Hypothalamus (tissue), 51 donors: ENCODE measurements around the gene IGFBP1.
"Not testable (repeated sequence)": the region's sequence is repeated elsewhere in the genome, so short reads cannot be mapped to it uniquely, and the experiment has no call there.

Experiments used
- DNase-seq, 51 donors: peaks; one replicate each; lab custom pipeline; 2025; lab: John Stamatoyannopoulos, UW

The IGFBP1 gene

DNA sequence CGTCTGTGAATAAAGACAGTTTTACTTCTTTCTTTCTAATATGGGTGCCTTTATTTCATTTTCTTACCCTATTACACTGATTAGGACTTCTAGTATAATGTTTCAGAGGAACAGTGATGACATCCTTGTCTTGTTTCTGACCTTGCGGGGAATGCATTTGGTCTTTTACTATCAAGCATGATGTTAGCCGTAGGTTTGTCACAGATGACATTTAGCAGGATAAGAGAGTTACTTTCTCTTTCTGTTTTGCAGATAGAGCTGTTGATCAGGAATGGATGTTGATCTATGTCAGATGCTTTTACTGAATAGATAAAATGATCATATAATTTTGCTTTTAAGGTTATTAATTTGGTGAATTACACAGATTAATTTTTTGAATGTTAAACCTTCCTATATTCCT lies 39.4 kb downstream of the IGFBP1 start:
- no peak for DNase-seq

DNA sequence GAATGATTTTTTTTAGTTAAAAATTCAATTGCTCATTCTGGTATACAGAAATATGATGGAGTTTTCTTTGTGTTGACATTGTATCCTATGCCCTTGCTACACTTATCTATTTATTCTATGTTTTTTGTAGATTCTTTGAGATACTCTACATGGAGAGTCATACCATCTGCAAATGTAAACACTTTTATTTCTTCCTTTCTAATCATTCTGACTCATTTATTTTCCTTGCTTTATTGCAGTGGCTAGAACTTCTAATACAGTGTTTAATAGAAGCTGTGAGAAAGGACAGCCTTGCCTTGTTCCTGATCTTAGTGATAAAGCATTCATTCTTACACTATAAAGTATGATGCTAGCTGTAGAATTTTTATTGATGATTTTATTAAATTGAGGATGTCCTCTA lies 42.7 kb downstream of the IGFBP1 start:
- DNase-seq, result no peak

GRCh38 chr7:45937301-45937700 lies 49.0 kb downstream of the IGFBP1 start:
- DNase-seq, result no peak

- DNase-seq, result no peak
These were observed 49.6 kb downstream of the IGFBP1 start for GRCh38 chr7:45937862-45938261.

DNA sequence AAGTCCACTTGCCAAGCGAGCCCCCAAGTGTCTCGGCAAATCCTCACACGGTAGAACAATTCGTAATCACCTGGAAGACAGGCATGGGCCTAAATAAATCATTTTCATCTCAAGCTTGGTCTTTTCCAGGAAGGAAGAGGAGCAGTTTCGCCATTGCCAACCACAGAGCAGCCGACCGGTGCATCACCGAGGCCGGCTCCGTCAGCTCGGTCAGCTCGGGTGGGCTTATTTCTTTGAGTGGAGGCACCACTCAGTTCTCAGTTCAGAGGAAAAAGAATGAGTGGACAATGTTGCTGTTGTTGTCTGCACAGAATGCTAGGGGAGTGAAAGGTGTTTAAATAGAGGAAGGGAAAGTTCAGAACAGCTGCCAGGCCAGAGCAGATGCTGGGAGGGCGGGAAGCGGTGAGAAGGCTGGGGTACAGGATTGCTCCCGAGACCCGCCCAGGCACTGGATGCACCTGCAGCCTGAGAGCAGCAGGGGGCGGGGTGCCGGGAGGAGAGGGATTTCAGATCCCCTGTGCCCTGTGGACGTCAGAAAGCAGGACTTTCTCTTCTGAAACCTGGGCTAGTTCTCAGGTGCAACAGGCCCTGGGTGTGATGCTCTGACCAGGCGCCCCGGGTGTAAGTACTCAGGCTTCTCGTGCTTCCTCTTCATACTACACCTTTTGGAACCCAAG lies 50.5 kb downstream of the IGFBP1 start:
- no peak for DNase-seq

DNA sequence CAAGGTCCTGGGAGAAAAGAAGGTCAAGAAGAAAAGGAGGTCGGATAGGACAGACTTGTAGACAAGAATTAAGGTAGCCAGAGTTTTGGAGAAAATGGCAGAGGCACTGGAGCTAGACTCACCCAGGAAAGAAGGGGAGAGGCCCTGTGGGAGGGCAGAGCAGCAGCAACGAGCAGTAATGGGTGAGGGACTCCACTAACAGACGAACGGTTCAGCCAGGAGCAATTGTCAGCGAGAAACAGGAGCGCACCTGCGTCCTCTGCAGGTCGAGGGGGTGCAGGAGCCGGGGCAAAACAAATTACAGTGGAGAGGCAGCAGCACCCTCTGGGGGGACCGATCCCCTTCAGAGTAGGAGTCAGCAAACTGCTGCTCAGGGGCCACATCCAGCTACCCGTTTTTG lies 51.3 kb downstream of the IGFBP1 start:
- no peak for DNase-seq

DNA sequence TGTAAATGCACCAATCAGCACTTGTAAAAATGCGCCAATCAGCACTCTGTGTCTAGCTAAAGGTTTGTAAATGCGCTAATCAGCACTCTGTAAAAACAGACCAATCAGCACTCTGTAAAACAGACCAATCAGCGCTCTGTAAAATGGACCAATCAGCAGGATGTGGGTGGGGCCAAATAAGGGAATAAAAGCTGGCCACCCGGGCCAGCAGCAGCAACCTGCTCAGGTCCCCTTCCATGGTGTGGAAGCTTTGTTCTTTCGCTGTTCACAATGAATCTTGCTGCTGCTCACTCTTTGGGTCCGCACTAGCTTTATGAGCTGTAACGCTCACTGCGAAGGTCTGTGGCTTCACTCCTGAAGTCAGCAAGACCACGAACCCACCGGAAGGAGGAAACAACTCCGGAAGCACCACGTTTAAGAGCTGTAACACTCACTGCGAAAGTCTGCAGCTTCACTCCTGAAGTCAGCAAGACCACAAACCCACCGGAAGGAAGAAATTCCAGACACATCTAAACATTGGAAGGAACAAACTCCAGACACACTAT lies 52.0 kb downstream of the IGFBP1 start:
- DNase-seq, result not testable (repeated sequence)

DNA sequence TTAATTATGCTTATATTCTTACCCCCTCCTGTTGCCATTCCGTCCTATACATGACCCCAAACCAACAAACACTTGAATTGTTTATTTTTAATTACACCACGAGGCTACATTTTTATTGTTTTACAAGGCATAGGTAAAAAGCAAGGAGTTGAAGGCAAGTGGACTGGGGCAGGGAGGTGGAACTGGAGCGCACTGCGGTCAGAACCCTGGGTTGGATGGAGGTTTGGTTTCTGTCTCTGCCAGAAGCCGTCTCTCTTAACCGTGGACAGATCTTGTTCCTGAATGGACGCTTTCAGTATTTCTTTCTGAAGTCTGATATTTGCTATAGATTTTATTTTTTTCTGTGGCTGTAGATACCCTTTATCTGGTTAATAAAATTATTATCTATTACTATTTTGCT lies 52.7 kb downstream of the IGFBP1 start:
- DNase-seq, result no peak
